Gastrocnemius medialis (tissue), 4 donors: Measurements from ENCODE around the gene TXNRD1.

Experiments
- CTCF ChIP-seq, 5 experiments: fragments of 450-650 bp in 3 of 5; fragments of 200-600 bp in 2 of 5; sonication (generic) in 2 of 5; IDR thresholded peaks in 4 of 5; conservative IDR thresholded peaks in 1 of 5; 1 replicate in 4 of 5; 2 replicates in 1 of 5; pipeline ENCODE4 v1.5.1; 2016 to 2019; ENCODE audit warnings: antibody characterized with exemption in 5 of 5, mild to moderate bottlenecking in 3 of 5, moderate library complexity in 3 of 5
- POLR2A ChIP-seq, 2 donors: fragments of 450-650 bp; IDR thresholded peaks; one replicate each; pipeline ENCODE4 v1.6.1; 2017; ENCODE audit warnings: antibody characterized with exemption in 2 of 2, mild to moderate bottlenecking in 2 of 2, moderate library complexity in 2 of 2

GRCh38 chr12:104348994-104349494 is 133.5 kb downstream of the TXNRD1 start:
- TF ChIP-seq POLR2A (IDR thresholded peaks at IDR 0.05) (no peak), CTCF (IDR thresholded peaks at IDR 0.05 in 4 of 5, conservative IDR thresholded peaks at IDR 0.05 in 1 of 5) (no peak)
